ENCODE results near the gene IL12RB1. TPM values are rescaled to one million over a fixed set of nuclear protein-coding genes. Genes with fewer than 3 reads are reported as not detected.

The IL12RB1 gene
- total and polyA plus RNA-seq, 3 donors from 2014 or later = 0.39 to 2.5 (median 1.8) TPM

DNA sequence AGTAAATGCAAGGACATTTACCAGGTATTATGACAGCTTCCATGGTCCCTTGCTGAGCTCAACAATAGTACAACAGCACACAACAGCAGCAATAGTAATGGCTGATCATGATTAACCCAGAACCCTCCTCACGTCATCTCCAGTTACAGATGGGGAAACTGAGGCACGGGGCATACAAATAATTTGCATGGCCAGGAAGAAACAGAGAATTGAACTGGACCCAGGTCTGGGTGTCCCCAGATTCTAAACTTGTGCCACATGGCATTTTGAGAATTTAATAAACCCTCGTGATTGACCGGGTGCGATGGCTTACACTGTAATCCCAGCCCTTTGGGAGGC is 18.0 kb upstream of the IL12RB1 start:
- Histone ChIP-seq H3K4me1 (peaks cover 5% of the 10 kb centered on the region), H3K9me3 (no peaks in the 10 kb centered on the region), H3K4me3 (peak overlapping the region in 1 of 2 donors; percentile 30), H3K36me3 (ENCODE audit: low read depth, missing control alignments) (no peaks in the 10 kb centered on the region), H3K27me3 (no peaks in the 10 kb centered on the region), H3K27ac (no peak overlapping the region)
- intact Hi-C loops (cut with DNase I; ENCODE audit: low total_unique reads) = no loop called here
- TF ChIP-seq, protein P1, sequence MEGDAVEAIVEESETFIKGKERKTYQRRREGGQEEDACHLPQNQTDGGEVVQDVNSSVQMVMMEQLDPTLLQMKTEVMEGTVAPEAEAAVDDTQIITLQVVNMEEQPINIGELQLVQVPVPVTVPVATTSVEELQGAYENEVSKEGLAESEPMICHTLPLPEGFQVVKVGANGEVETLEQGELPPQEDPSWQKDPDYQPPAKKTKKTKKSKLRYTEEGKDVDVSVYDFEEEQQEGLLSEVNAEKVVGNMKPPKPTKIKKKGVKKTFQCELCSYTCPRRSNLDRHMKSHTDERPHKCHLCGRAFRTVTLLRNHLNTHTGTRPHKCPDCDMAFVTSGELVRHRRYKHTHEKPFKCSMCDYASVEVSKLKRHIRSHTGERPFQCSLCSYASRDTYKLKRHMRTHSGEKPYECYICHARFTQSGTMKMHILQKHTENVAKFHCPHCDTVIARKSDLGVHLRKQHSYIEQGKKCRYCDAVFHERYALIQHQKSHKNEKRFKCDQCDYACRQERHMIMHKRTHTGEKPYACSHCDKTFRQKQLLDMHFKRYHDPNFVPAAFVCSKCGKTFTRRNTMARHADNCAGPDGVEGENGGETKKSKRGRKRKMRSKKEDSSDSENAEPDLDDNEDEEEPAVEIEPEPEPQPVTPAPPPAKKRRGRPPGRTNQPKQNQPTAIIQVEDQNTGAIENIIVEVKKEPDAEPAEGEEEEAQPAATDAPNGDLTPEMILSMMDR (IDR thresholded peaks at IDR 0.05) = no peak
- no peak for TF ChIP-seq POLR2A (IDR thresholded peaks at IDR 0.05)
- DNase-seq = no peak
- WGBS, 2 donors = 66 to 70% methylated on average over 5 of the region's 5 CpGs

DNA sequence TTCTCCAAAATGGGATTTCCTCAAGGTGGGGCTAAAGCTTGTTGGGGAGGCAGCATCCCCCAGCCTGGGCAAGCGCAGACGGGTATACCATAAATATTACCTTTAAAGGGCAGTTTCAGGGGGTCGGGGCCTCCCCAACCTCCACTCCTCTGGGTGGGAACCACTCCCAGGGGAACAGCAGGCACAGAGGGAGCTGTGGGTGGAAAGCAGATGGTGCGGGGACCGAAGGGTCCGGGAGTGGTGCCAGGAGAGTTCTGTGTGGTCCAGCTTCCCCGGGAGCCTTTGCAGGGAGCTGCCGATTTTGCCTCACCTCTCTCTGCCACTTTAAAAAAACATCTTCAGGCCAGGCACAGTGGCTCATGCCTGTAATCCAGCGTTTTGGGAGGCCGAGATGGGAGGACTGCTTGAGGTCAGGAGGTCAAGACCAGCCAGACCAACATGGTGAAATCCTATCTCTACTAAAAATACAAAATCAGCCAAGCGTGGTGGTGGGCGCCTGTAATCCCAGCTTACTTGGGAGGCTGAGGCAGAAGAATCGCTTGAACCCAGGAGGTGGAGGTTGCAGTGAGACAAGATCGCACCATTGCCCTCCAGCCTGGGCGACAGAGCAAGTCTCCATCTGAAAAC is 16.3 kb upstream of the IL12RB1 start:
- no peak overlapping the region for H3K4me3 ChIP-seq
- no peak overlapping the region for H3K27ac ChIP-seq
- no peak for DNase-seq
- WGBS, 2 donors = 72 to 78% methylated on average over 15 of the region's 15 CpGs
- no peaks in the 10 kb centered on the region for H3K9me3 ChIP-seq
- H3K36me3 ChIP-seq (ENCODE audit: low read depth, missing control alignments) = no peaks in the 10 kb centered on the region
- H3K4me1 ChIP-seq = peaks cover 9% of the 10 kb centered on the region
- intact Hi-C loops (cut with DNase I; ENCODE audit: low total_unique reads) = no loop called here
- TF ChIP-seq, protein P1 (IDR thresholded peaks at IDR 0.05) = no peak
- no peak for TF ChIP-seq POLR2A (IDR thresholded peaks at IDR 0.05)
- no peaks in the 10 kb centered on the region for H3K27me3 ChIP-seq

DNA sequence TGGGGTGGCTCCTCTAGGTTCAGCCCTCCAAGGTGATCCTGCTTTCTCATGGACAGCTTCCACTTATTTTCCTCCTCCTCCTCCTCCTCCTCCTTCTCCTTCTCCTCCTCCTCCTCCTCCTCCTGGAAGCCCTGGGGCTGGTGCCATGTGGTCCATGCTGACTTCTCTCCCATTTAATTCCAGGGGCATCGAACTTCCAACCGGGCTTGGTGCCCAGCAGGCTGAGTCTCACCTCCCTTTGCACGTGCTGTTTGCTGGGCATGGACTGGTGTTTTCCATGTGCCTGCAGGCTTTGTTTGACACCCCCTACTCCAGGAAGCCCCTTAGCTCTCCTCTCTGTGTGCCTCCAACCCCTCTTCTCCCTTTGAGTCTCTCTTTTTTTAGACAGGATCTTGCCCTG is 14.5 kb upstream of the IL12RB1 start:
- Histone ChIP-seq H3K4me1 (peaks cover 9% of the 10 kb centered on the region), H3K27ac (no peak overlapping the region), H3K27me3 (no peaks in the 10 kb centered on the region), H3K4me3 (no peak overlapping the region), H3K36me3 (ENCODE audit: low read depth, missing control alignments) (no peaks in the 10 kb centered on the region), H3K9me3 (no peaks in the 10 kb centered on the region)
- no peak for TF ChIP-seq POLR2A (IDR thresholded peaks at IDR 0.05)
- TF ChIP-seq, protein P1 (IDR thresholded peaks at IDR 0.05) = no peak
- 54 to 80% methylated on average over 3 of the region's 3 CpGs for WGBS, 2 donors
- DNase-seq = no peak
- intact Hi-C loops (cut with DNase I; ENCODE audit: low total_unique reads) = no loop called here

DNA sequence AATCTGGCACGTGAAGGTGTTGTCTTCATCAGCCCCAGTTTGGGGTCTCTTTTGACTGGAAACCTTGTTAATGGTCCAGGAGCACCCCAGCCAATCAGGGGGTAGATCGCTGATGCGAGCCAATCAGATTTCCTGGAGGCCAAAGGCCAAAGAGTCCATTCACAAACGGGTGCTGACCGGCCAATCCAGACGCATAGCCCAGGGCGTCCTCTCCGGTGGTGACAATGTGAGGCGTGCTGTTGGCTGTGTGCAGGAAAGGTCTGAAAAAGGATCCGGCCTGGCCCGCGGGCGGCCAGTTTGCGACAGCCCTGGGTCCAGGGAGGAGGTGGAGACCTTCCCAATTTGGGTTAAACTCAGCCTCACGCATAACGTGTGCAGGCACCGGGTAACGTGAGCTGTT is 14.0 kb upstream of the IL12RB1 start:
- WGBS, 2 donors = 36 to 40% methylated on average over 12 to 18 of the region's 18 CpGs
- H3K27me3 ChIP-seq = no peaks in the 10 kb centered on the region

More for the DNA sequence above, 14.0 kb upstream of the IL12RB1 start:
- intact Hi-C loops (cut with DNase I; ENCODE audit: low total_unique reads) = no loop called here
- TF ChIP-seq, protein P1 (IDR thresholded peaks at IDR 0.05) = no peak
- no peak for TF ChIP-seq POLR2A (IDR thresholded peaks at IDR 0.05)
- Histone ChIP-seq H3K4me1 (peaks cover 9% of the 10 kb centered on the region), H3K9me3 (no peaks in the 10 kb centered on the region), H3K4me3 (no peak overlapping the region), H3K27ac (no peak overlapping the region), H3K36me3 (ENCODE audit: low read depth, missing control alignments) (no peaks in the 10 kb centered on the region)
- peak; percentile 67 for DNase-seq
